ENCODE data around the gene PTPRG.

PTPRG gene

GRCh38 chr3:61589856-61590255 lies 28.5 kb downstream of the PTPRG start:
- Histone ChIP-seq H3K79me2 (ENCODE audit: low read length) (peaks cover 12% of the 10 kb centered on the region), H3K4me1 (ENCODE audit: low read length) (no peaks in the 10 kb centered on the region)
- TF ChIP-seq, protein P1, sequence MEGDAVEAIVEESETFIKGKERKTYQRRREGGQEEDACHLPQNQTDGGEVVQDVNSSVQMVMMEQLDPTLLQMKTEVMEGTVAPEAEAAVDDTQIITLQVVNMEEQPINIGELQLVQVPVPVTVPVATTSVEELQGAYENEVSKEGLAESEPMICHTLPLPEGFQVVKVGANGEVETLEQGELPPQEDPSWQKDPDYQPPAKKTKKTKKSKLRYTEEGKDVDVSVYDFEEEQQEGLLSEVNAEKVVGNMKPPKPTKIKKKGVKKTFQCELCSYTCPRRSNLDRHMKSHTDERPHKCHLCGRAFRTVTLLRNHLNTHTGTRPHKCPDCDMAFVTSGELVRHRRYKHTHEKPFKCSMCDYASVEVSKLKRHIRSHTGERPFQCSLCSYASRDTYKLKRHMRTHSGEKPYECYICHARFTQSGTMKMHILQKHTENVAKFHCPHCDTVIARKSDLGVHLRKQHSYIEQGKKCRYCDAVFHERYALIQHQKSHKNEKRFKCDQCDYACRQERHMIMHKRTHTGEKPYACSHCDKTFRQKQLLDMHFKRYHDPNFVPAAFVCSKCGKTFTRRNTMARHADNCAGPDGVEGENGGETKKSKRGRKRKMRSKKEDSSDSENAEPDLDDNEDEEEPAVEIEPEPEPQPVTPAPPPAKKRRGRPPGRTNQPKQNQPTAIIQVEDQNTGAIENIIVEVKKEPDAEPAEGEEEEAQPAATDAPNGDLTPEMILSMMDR (IDR thresholded peaks at IDR 0.05; ENCODE audit: low read depth, low read length): no peak
- TF ChIP-seq EZH2phosphoT487 (IDR thresholded peaks at IDR 0.05; ENCODE audit: low read depth): no peak

DNA sequence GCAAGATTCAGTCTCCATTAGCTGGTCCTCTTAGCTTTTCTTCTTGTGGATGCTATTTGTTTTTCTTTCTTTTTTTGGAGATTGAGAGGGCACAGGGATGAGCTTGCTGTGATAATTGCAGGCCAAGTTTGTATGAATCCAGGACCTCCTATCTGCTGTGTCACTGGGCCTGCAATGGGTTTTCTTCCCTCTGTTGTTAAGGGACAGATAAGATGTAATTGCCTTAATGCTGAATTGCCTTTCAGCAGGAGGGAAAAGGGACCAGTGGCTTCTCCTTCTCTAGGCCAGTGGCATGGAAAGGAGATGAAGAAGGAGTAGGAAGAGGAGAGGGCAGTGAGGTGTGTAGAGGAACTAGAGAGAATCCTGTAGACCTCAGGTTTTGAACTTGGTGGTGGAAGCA lies 29.9 kb downstream of the PTPRG start:
- TF ChIP-seq, protein P1 (IDR thresholded peaks at IDR 0.05; ENCODE audit: low read depth, low read length): no peak
- no peak for TF ChIP-seq EZH2phosphoT487 (IDR thresholded peaks at IDR 0.05; ENCODE audit: low read depth)
- Histone ChIP-seq H3K27me3 (ENCODE audit: low read depth, low read length) (no peaks in the 10 kb centered on the region), H3K4me1 (ENCODE audit: low read length) (no peaks in the 10 kb centered on the region), H2AFZ (ENCODE audit: low read depth, low read length) (no peak overlapping the region), H3K9me3 (ENCODE audit: insufficient read depth, low read length) (no peaks in the 10 kb centered on the region), H3K27ac (ENCODE audit: low read length) (no peak overlapping the region), H3K9ac (ENCODE audit: low read length) (no peak overlapping the region), H3K4me3 (ENCODE audit: low read length) (no peak overlapping the region), H3K4me2 (ENCODE audit: low read length) (no peak overlapping the region), H3K36me3 (replicated peaks; ENCODE audit: low read depth, low read length) (peaks cover 3% of the 10 kb centered on the region), H3K79me2 (ENCODE audit: low read length) (peaks cover 10% of the 10 kb centered on the region), H4K20me1 (ENCODE audit: insufficient read depth, low read length) (peaks cover 5% of the 10 kb centered on the region; the same call in 1 of the 2 replicates)

More at GRCh38 chr3:61589856-61590255, 28.5 kb downstream of the PTPRG start:
- H4K20me1 ChIP-seq (ENCODE audit: insufficient read depth, low read length): peaks cover 5% of the 10 kb centered on the region; the same call in 1 of the 2 replicates
- H3K36me3 ChIP-seq (replicated peaks; ENCODE audit: low read depth, low read length): peaks cover 3% of the 10 kb centered on the region
- H3K4me2 ChIP-seq (ENCODE audit: low read length): no peak overlapping the region
- no peak overlapping the region for H3K27ac ChIP-seq (ENCODE audit: low read length)
- no peak overlapping the region for H3K9ac ChIP-seq (ENCODE audit: low read length)
- no peaks in the 10 kb centered on the region for H3K27me3 ChIP-seq (ENCODE audit: low read depth, low read length)
- H2AFZ ChIP-seq (ENCODE audit: low read depth, low read length): no peak overlapping the region
- no peak overlapping the region for H3K4me3 ChIP-seq (ENCODE audit: low read length)
- no peaks in the 10 kb centered on the region for H3K9me3 ChIP-seq (ENCODE audit: insufficient read depth, low read length)

GRCh38 chr3:61593446-61594029 lies 32.2 kb downstream of the PTPRG start:
- no peak overlapping the region for H3K4me3 ChIP-seq (ENCODE audit: low read length)
- no peaks in the 10 kb centered on the region for H3K4me1 ChIP-seq (ENCODE audit: low read length)
- H3K27ac ChIP-seq (ENCODE audit: low read length): no peak overlapping the region
- H3K27me3 ChIP-seq (ENCODE audit: low read depth, low read length): no peaks in the 10 kb centered on the region
- H3K9ac ChIP-seq (ENCODE audit: low read length): no peak overlapping the region
- H3K4me2 ChIP-seq (ENCODE audit: low read length): no peak overlapping the region
- TF ChIP-seq, protein P1 (IDR thresholded peaks at IDR 0.05; ENCODE audit: low read depth, low read length): no peak
- TF ChIP-seq EZH2phosphoT487 (IDR thresholded peaks at IDR 0.05; ENCODE audit: low read depth): no peak
- no peaks in the 10 kb centered on the region for H3K9me3 ChIP-seq (ENCODE audit: insufficient read depth, low read length)
- peaks cover 3% of the 10 kb centered on the region for H3K36me3 ChIP-seq (replicated peaks; ENCODE audit: low read depth, low read length)
- no peak overlapping the region for H2AFZ ChIP-seq (ENCODE audit: low read depth, low read length)
- peaks cover 11% of the 10 kb centered on the region for H4K20me1 ChIP-seq (ENCODE audit: insufficient read depth, low read length)
- peaks cover 4% of the 10 kb centered on the region for H3K79me2 ChIP-seq (ENCODE audit: low read length)

DNA sequence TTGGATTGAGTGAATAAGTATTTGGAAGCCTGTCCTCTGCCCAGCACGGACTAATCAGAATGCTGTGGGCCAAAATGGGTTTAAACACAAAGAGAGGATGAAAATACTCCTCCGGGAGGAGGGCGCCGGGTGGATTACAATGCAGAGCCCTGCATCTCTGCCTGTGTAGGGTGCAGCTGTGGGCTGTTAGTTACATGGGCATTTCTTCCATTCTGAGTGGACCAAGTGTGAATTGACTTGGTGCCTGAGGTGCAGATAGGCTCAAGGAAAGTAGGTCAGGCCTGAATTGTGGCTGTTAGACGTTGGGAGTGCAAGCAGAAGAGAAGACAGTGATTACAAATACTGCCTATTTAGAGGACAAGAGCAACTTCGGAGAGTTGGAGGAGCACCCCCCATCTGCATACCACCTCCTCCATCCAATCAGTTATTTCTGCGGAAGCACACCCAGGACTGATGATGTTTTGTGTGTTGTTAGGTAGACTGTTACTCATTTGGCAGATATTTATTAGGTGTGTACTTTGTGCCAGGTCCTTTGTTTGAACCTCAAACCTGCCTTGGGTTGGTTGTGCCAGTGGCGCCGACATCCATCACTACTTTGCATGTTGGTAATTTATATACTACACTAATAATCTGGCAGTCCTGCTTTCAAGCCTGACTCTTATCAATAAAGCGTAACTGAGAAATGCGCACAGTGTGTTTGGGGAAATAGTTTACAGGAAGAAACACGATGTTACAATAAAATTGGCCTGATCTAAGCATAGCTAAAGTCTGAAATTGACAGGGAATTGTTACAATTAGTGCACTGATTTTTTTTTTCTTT lies 33.0 kb downstream of the PTPRG start:
- H3K79me2 ChIP-seq (ENCODE audit: low read length): peaks cover 6% of the 10 kb centered on the region
- H2AFZ ChIP-seq (ENCODE audit: low read depth, low read length): no peak overlapping the region
- H3K4me2 ChIP-seq (ENCODE audit: low read length): no peak overlapping the region
- no peak overlapping the region for H3K27ac ChIP-seq (ENCODE audit: low read length)
- TF ChIP-seq, protein P1 (IDR thresholded peaks at IDR 0.05; ENCODE audit: low read depth, low read length): no peak
- no peak for TF ChIP-seq EZH2phosphoT487 (IDR thresholded peaks at IDR 0.05; ENCODE audit: low read depth)
- H3K36me3 ChIP-seq (replicated peaks; ENCODE audit: low read depth, low read length): no peaks in the 10 kb centered on the region
- no peak overlapping the region for H3K4me3 ChIP-seq (ENCODE audit: low read length)
- H3K4me1 ChIP-seq (ENCODE audit: low read length): no peaks in the 10 kb centered on the region
- no peaks in the 10 kb centered on the region for H3K27me3 ChIP-seq (ENCODE audit: low read depth, low read length)
- no peak overlapping the region for H3K9ac ChIP-seq (ENCODE audit: low read length)
- peaks cover 12% of the 10 kb centered on the region for H4K20me1 ChIP-seq (ENCODE audit: insufficient read depth, low read length)
- no peaks in the 10 kb centered on the region for H3K9me3 ChIP-seq (ENCODE audit: insufficient read depth, low read length)

All from OCI-LY3 (cell line).